ENCODE data around the gene CD44.

DNA sequence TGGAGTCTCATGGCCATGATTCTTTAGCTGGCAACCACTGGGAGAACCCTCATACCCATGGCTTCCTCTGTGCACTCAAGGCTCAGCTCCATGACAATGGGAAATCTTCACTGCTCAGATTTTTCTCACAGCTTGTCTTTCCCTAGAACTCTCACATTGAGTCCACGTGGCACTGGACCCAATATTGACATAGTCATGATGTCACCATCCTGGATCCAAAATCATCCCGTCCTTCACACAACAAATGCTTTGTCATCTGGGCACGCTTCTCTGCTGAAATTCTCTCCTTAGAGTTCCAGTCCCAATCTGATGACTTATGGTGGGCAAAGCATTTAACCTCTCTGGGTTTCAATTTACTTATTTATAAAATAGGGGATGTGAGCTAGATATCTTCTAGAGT is 37.7 kb upstream of the CD44 start:
- TF ChIP-seq, protein P1, sequence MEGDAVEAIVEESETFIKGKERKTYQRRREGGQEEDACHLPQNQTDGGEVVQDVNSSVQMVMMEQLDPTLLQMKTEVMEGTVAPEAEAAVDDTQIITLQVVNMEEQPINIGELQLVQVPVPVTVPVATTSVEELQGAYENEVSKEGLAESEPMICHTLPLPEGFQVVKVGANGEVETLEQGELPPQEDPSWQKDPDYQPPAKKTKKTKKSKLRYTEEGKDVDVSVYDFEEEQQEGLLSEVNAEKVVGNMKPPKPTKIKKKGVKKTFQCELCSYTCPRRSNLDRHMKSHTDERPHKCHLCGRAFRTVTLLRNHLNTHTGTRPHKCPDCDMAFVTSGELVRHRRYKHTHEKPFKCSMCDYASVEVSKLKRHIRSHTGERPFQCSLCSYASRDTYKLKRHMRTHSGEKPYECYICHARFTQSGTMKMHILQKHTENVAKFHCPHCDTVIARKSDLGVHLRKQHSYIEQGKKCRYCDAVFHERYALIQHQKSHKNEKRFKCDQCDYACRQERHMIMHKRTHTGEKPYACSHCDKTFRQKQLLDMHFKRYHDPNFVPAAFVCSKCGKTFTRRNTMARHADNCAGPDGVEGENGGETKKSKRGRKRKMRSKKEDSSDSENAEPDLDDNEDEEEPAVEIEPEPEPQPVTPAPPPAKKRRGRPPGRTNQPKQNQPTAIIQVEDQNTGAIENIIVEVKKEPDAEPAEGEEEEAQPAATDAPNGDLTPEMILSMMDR (IDR thresholded peaks at IDR 0.05) = no peak
- no peak for TF ChIP-seq POLR2A (IDR thresholded peaks at IDR 0.05)

Data from heart left ventricle (tissue), 13 donors.